ENCODE data around the gene FTCD. TPM values are rescaled to one million over a fixed set of nuclear protein-coding genes. Genes with fewer than 3 reads are reported as not detected.

The FTCD gene
- total RNA-seq, 2 experiments from 2014 or later, result 0.37 to 0.50 TPM

DNA sequence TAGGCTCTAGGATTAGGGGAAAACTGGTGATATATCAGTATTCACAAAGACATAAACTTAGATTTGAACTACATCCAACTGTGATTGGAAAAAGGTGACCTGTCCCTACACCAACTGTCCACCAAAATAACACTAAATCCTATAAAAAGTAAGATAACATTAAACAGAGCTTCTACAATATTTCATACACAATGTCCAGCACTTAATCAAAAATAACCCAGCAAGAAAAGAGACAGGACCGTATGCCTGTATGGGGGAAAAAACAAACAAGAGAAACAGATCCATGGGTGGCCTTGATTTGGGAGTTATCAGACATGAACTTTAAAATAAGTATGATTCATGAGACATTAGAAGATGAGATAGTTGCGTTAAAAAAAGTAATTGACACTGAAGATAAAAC is 67.2 kb downstream of the FTCD start:
- no peak for DNase-seq

DNA sequence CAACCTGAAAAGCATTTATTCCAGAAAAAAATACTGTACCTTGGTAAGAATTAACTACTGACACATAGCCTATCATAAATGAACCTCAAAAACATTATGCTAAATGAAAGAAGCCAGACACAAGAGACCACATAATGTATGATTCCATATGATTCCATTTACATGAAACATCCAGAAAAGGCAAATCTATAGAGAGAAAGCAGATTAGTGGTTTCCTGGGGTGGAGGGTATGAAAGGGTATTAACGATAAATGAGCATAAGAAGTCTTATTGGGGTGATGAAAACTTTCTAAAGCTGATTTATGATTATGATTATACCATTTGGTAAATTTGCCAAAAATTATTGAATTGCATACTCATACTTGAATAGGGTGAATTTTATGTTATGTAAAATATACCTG is 67.7 kb downstream of the FTCD start:
- Mint-ChIP-seq H3K27me3 (ENCODE audit: low read depth) (peaks cover 8% of the 10 kb centered on the region), H3K4me1 (ENCODE audit: low read depth) (no peaks in the 10 kb centered on the region), H3K36me3 (ENCODE audit: low read depth) (peaks cover 4% of the 10 kb centered on the region), H3K9me3 (ENCODE audit: insufficient read depth) (peaks cover 26% of the 10 kb centered on the region), H3K27ac (no peak overlapping the region), H3K4me3 (no peak overlapping the region)
- ChIA-PET POLR2A (no interaction called here), CTCF (no interaction called here)
- ATAC-seq (no peak), DNase-seq (no peak)

More for the DNA sequence above, 67.2 kb downstream of the FTCD start:
- ChIA-PET POLR2A (no interaction called here), CTCF (no interaction called here)
- H3K27me3 Mint-ChIP-seq (ENCODE audit: low read depth), result peaks cover 8% of the 10 kb centered on the region
- H3K27ac Mint-ChIP-seq, result no peak overlapping the region
- H3K36me3 Mint-ChIP-seq (ENCODE audit: low read depth), result peaks cover 4% of the 10 kb centered on the region
- H3K4me1 Mint-ChIP-seq (ENCODE audit: low read depth), result no peaks in the 10 kb centered on the region
- ATAC-seq, result no peak
- H3K9me3 Mint-ChIP-seq (ENCODE audit: insufficient read depth), result peaks cover 26% of the 10 kb centered on the region
- H3K4me3 Mint-ChIP-seq, result no peak overlapping the region

Other genes with a start within 250 kb of the FTCD start
- under 1 TPM; 0.26 to 0.42 TPM for gene COL6A1, start 173.8 kb downstream of the FTCD start, total RNA-seq
- 1 to 10 TPM; 6.0 to 7.2 TPM for gene COL6A2, start 57.5 kb downstream of the FTCD start, total RNA-seq
- 10 to 100 TPM; 14.4 to 17.5 TPM for gene SPATC1L, start 28.9 kb upstream of the FTCD start, total RNA-seq
- 10 to 100 TPM; 72.1 to 76.1 TPM for gene LSS, start 73.2 kb upstream of the FTCD start, total RNA-seq
- gene MCM3AP, start 130.0 kb upstream of the FTCD start, total RNA-seq, result 100 to 1,000 TPM; 106 to 113 TPM
- gene YBEY, start 130.8 kb upstream of the FTCD start, total RNA-seq, result 10 to 100 TPM; 13.4 to 15.2 TPM
- 10 to 100 TPM; 59.0 to 65.4 TPM for gene C21orf58, start 168.3 kb upstream of the FTCD start, total RNA-seq
- 10 to 100 TPM; 89.0 to 98.8 TPM for gene PCNT, start 168.6 kb upstream of the FTCD start, total RNA-seq

All from activated CD8-positive, alpha-beta T cell treated with anti-CD3 and anti-CD28 coated beads, Interleukin-2, amount 10 ng/mL, durations not matched to agents 7 days and 5 days (primary cell).